ENCODE measurements around the gene ZBTB24.

DNA sequence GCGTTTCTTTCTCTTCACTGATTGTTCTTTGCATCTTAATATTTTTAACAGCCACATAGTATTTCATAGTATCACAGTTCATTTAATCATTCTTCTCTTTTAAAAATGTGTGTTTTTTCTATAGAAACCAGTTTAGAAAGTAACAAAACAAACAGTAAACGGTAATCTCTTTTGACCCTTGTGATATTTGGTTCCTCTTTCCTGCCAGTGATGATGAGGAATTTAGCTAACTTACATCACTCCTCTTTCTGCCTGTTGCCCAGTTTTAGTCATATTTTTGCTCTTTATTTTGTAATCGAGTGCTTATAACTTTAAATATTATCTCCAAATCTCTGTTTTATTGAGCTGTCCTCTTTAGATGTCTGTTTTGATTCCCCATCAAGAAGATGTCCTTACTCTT, 38.1 kb upstream of the ZBTB24 start:
- TF ChIP-seq EZH2 (IDR thresholded peaks at IDR 0.05; ENCODE audit: borderline replicate concordance, low read depth, low read length, severe bottlenecking): no peak
- TF ChIP-seq, protein P1, sequence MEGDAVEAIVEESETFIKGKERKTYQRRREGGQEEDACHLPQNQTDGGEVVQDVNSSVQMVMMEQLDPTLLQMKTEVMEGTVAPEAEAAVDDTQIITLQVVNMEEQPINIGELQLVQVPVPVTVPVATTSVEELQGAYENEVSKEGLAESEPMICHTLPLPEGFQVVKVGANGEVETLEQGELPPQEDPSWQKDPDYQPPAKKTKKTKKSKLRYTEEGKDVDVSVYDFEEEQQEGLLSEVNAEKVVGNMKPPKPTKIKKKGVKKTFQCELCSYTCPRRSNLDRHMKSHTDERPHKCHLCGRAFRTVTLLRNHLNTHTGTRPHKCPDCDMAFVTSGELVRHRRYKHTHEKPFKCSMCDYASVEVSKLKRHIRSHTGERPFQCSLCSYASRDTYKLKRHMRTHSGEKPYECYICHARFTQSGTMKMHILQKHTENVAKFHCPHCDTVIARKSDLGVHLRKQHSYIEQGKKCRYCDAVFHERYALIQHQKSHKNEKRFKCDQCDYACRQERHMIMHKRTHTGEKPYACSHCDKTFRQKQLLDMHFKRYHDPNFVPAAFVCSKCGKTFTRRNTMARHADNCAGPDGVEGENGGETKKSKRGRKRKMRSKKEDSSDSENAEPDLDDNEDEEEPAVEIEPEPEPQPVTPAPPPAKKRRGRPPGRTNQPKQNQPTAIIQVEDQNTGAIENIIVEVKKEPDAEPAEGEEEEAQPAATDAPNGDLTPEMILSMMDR (IDR thresholded peaks at IDR 0.05; ENCODE audit: borderline replicate concordance, extremely low read depth, low read length, poor library complexity, severe bottlenecking): no peak
